ENCODE measurements around the gene ARL2.

DNA sequence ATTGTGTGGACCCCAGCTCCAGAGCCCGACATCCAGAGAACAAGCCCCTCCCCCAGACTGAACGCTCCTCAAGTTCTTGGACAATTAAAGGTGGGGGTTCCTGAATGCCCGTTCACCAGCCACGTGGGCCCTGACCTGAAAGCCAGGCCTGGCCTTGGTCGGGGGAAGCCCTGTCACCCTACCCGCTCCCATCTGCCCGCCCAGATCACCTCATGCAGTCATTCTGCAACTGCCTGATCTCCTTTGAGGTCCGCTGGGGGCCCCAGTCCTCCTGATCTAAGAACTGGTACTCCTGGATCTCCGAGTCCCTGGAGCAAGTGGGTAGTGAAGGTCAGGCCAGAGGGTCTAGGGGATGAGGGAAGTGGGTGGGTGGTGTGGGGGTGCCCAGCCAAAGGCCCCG is 53.5 kb downstream of the ARL2 start:
- TF ChIP-seq SUZ12 (IDR thresholded peaks at IDR 0.05; ENCODE audit: extremely low read depth, insufficient read depth, insufficient read length): no peak
- no peak for TF ChIP-seq ZNF274 (IDR thresholded peaks at IDR 0.05; ENCODE audit: low read depth, low read length)

All from NT2/D1 (cell line).